AG04449 (cell line): ENCODE data around the gene HECTD1.

Source experiments
- CTCF ChIA-PET: fragments of 350-600 bp; formaldehyde crosslinking; extraction: SDS; loops from one replicate; lab custom pipeline; 2021; ENCODE audit warnings: antibody characterized with exemption; lab: Yijun Ruan, JAX
- POLR2A ChIA-PET: fragments of 400-600, 350-600 bp; formaldehyde crosslinking; extraction: SDS; loops from one replicate; lab custom pipeline; 2020; ENCODE audit warnings: antibody characterized with exemption, inconsistent platforms; lab: Yijun Ruan, JAX
- DNase-seq: peaks from one replicate; pipeline ENCODE4 v3.0.0-alpha.2; 2010; ENCODE audit warnings: low read depth, low spot score
- H3K4me3 ChIP-seq: 2 replicates; pipeline ENCODE4 v1.5.1; 2011; ENCODE audit warnings: low read depth, mild to moderate bottlenecking, control low read depth, low read length
- TF ChIP-seq, protein P1 (sequence below): IDR thresholded peaks from one replicate; pipeline ENCODE4 v1.5.1; 2011; ENCODE audit warnings: mild to moderate bottlenecking, moderate library complexity, low read length, control low read depth, inconsistent platforms; ENCODE audit not compliant: insufficient read depth; ENCODE audit errors: missing control alignments

The HECTD1 gene

DNA sequence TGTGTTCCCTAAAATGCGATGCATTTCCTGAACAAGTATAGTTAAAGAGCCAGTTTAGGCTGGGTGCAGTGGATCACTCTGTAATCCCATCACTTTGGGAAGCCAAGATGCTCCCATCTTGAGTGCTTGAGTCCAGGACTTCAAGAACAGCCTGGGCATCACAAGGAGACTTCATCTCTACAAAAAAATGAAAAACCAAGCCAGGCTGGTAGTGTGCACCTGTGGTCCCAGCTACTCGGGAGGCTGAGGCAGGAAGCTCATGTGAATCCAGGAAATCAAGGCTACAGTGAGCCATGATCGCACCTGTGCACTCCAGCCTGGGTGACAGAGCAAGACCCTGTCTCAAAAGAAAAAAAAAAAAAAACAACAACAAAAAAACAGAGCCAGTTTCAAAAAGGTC lies 26.3 kb downstream of the HECTD1 start:
- TF ChIP-seq, protein P1, sequence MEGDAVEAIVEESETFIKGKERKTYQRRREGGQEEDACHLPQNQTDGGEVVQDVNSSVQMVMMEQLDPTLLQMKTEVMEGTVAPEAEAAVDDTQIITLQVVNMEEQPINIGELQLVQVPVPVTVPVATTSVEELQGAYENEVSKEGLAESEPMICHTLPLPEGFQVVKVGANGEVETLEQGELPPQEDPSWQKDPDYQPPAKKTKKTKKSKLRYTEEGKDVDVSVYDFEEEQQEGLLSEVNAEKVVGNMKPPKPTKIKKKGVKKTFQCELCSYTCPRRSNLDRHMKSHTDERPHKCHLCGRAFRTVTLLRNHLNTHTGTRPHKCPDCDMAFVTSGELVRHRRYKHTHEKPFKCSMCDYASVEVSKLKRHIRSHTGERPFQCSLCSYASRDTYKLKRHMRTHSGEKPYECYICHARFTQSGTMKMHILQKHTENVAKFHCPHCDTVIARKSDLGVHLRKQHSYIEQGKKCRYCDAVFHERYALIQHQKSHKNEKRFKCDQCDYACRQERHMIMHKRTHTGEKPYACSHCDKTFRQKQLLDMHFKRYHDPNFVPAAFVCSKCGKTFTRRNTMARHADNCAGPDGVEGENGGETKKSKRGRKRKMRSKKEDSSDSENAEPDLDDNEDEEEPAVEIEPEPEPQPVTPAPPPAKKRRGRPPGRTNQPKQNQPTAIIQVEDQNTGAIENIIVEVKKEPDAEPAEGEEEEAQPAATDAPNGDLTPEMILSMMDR, result no peak
- DNase-seq, result no peak
- POLR2A ChIA-PET, result no interaction called here
- no peak overlapping the region for H3K4me3 ChIP-seq
- CTCF ChIA-PET, result interaction anchor here (1.1 kb wide), 1 partner anchor 11 kb away, joined by 3 read pairs; no protein-coding TSS in a partner anchor

GRCh38 chr14:31180299-31181051 lies 27.1 kb downstream of the HECTD1 start:
- POLR2A ChIA-PET, result no interaction called here
- H3K4me3 ChIP-seq, result no peak overlapping the region
- DNase-seq, result no peak
- CTCF ChIA-PET, result interaction anchor here (0.6 to 2.6 kb wide), 3 partner anchors 15 to 71 kb away, joined by 4 to 7 read pairs (median 4); no protein-coding TSS in a partner anchor
- TF ChIP-seq, protein P1, result no peak

DNA sequence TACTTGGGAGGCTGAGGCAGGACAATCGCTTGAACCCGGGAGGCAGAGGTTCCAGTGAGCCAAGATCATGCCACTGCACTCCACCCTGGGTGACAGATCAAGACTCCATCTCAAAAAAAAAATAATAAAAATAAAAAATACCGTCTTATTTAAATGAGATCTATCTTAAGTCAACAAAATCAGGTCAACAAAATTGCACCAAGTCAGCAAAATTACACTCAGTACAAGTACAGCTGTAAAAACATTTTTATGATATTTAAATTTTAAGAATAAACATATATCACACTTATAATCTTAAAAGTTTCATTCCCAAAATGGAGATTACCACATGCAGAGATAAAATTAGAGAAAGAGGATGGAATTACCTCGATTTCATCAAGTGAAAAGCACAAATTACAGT lies 33.2 kb downstream of the HECTD1 start:
- ChIA-PET CTCF (no interaction called here), POLR2A (no interaction called here)
- no peak for DNase-seq
- no peak overlapping the region for H3K4me3 ChIP-seq
- TF ChIP-seq, protein P1, result no peak

GRCh38 chr14:31173120-31173837 lies 34.3 kb downstream of the HECTD1 start:
- CTCF ChIA-PET, result interaction anchor here (0.9 to 1.0 kb wide), 2 partner anchors 10 to 182 kb away, joined by 3 to 5 read pairs; no protein-coding TSS in a partner anchor
- no peak for DNase-seq
- POLR2A ChIA-PET, result no interaction called here
- H3K4me3 ChIP-seq, result no peak overlapping the region
- TF ChIP-seq, protein P1, result no peak

GRCh38 chr14:31172084-31172483 lies 35.5 kb downstream of the HECTD1 start:
- TF ChIP-seq, protein P1, result no peak
- no peak overlapping the region for H3K4me3 ChIP-seq
- no peak for DNase-seq
- POLR2A ChIA-PET, result no interaction called here
- CTCF ChIA-PET, result interaction anchor here (1.0 kb wide), 1 partner anchor 36 kb away, joined by 3 read pairs; the partner anchor contains the start of gene HECTD1

GRCh38 chr14:31170411-31170810 lies 37.2 kb downstream of the HECTD1 start:
- TF ChIP-seq, protein P1, result no peak
- H3K4me3 ChIP-seq, result no peak overlapping the region
- ChIA-PET CTCF (interaction anchor here (0.9 to 1.3 kb wide), 2 partner anchors 11 to 184 kb away, joined by 3 to 4 read pairs; no protein-coding TSS in a partner anchor), POLR2A (no interaction called here)
- no peak for DNase-seq
